OCI-M1 (cell line): Measurements from ENCODE around the gene DOCK3.
"Not testable (repeated sequence)": the region's sequence is repeated elsewhere in the genome, so short reads cannot be mapped to it uniquely, and the experiment has no call there.

Experiments
- DNase-seq: peaks from one replicate; lab custom pipeline; 2025; lab: John Stamatoyannopoulos, UW

DOCK3 gene

DNA sequence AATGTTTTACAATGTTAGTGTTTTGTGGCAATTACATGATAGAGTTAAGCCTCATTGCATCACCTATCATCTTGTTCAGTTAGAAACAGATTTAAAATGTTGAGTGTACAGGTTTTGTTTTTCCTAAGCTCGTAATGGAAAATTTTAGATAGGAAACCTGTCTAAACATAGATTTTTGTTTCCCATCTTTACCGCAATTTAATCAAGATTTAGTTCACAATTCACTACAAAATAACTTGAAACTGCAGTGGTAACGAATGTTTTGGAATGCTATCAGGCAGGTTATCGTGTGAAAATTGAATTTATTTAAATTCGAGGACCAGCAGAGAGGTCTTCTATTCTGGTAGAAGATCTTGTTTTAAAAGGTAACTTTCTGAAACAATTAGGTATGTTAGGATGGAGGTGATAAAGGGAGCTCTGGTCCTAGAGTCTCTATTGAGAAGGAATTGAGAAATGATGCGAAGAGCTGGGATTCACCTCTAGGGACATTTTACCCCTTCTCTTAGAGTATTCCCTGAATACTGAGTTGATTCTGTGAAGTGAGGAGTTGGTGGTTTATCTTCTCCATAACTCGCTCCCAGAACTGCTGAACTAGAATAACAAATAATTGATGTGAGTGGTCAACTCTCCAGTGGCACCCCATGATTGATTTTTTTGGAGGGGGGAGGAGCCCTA lies 1.4 kb downstream of the DOCK3 start:
- no peak for DNase-seq

DNA sequence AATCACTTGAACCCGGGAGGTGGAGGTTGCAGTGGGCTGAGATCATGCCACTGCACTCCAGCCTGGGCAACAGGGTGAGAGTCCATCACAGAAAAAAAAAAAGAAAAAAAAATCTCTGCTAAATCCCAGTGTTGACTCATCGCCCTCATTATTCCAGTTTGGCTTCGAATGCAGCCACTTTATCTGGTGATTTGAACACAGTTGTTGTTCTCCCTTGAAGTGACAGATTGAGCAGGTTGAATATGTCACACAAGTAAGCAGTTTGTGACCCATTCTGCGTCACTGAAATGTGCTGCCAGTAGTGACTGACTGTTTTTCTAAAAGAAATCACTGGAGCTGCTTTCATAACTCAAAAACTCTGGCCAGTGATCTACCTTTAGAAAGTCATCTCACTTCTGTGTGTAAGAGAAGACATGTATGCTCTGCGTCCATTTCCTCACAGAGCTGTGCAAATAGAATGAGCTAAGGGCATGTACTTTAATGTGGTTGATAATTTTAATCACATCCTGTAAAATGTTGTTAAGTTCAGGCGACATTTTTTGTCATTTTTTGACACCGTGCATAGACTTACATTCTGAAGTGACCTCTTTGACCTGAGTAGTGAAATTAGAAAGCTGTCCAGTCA lies 12.5 kb downstream of the DOCK3 start:
- DNase-seq, result no peak

DNA sequence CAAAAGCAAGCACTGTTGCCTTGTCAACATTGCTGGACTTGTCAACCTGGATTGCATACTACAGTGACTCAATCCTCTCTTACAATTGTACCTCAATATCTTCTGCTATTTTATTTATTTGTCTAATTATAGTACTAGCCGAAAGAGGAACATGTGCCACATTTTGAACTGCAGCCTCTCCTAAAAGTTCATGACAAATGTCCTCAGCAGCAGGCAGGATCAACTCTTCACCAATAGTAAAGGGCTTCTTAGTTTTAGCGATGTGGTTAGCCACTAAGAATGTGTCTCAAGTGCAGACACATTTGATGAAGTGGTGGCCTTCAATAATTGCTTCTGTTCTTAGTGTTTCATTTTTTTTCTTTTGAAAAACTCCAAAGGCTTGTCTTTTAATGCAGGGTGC lies 13.2 kb downstream of the DOCK3 start:
- no peak for DNase-seq

DNA sequence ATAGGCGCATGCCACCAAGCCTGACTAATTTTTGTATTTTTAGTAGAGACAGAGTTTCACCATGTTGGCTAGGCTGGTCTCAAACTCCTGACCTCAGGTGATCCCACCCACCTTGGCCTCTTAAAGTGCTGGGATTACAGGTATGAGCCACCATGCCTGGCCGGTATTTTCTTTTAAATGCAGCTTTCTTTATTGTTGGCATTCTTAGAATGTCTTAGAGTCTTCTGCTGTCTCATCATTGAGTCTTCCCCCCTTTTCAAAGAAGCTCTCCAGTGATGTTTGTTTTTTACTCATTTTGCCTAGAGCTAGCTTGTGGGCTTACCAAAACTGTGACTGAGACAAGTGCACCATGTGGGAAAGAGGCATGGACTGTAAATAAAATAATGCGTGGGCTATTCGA lies 13.9 kb downstream of the DOCK3 start:
- not testable (repeated sequence) for DNase-seq

DNA sequence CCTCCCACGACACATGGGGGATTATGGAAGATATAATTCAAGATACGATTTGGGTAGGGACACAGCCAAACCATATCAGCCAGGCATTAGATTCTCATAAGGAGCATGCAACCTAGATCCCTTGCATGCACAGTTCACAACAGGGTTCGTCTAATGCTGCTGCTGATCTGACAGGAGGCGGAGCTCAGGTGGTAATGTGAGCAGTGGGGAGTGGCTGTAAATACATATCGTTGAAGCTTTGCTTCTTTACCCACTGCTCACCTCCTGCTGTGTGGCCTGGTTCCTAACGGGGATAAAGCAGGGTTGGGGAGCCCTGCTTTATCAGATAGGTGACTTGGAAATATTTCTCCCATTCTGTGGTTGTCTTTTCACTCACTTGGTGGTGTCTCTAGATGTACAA lies 14.8 kb downstream of the DOCK3 start:
- no peak for DNase-seq

DNA sequence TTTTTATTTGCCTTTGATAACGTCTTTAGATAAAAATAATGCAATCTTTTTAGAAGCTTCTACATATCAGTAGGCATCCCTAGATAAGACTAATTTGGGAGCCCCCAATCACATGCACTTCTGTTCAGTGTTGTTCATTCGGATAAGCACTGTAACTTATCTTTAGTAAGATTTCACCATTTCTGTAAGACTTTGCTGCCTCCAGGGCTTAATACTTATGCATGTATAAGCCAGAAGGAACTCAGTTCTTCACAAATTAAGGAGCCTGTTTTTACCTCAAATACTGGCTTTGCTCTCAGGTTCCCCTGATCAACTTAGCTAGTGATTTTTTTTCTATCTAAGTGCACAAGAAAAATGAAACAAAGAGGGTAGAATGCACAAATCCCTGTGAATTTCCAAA lies 20.3 kb downstream of the DOCK3 start:
- DNase-seq, result no peak

DNA sequence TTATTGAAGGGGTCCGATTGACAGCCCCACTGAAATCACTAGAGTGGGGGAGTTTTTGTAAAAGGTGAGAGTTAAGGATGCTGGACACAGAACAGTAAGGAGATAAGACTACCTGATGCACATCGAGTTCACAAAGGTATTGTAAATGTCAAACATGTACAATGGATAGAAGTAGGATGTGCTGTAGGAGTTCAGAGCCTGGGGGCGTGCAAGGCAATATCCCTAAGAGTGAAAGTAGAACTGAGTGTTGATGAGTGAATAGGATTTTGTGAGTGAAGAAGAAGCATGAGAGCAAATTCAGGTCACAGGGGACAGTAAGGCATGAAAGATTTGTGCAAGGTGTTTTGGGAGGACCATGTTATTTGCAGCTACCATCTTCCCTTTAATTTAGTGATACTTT lies 21.5 kb downstream of the DOCK3 start:
- no peak for DNase-seq

DNA sequence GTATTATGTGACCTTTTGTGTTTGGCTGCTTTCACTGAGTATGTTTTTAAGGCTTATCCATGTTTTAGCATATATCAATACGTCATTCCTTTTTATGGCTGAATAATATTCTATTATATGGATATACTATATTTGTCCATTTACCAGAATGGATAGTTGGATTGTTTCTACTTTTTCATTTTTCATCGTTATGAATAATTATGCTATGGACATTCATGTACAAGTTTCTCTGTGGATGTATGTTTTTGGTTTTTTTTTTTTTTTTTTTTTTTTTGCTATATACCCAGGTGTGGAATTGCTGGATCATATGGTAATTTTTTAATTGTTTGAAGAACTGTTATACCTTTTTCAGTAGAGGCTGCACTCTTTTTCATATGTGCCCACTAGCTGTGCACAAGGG lies 23.5 kb downstream of the DOCK3 start:
- DNase-seq, result no peak

DNA sequence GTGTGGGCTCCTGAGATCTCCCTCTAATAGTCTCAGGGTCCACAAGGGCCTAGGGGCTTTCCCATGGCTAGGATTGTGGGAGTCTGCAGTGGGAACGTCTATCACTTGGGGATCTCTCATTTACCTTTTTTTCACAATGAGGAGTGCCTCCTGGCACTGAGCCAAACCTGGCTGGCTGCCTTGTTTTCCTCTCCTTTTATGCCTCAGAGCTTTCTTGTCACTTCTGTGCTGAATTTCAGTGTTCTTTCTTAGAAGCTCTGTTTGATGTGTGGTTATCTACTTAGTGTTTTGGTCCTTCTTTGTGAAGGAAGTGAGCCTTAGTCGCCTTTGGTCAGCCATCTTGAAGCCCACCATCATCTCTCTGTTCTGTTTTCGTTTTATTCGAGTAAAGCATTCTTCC lies 33.9 kb downstream of the DOCK3 start:
- no peak for DNase-seq

DNA sequence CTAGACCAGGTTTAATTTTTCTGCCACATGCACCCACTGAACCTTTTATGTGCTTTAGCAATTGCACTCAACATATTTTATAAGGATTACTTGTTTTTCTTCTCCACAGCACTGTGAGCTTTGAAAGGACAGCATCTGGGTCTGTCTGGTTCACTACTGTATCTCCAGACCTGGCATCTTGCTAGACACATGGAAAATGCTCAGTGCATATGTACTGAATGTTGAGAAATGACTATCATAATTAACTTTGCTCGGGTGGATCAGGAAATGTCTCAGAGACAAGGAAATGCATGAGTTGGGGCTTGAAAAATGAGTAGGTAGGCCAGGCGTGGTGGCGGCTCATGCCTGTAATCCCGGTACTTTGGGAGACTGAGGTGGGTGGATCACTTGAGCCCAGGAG lies 40.2 kb downstream of the DOCK3 start:
- no peak for DNase-seq

DNA sequence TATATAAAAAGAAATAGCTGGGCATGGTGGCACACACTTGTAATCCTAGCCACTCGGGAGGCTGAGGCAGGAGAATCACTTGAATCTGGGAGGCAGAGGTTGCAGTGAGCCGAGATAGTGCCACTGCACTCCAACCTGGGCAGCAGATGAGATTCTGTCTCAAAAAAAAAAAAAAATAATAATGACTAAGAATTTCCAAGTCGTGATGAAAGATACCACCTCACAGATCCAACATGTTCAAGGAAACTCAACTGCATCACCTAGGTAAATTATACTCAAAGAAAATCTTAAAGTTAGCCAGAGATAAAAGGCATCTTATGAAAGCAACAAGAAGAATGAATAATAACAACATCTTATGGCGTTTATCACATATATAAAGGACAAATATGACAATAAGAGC lies 50.1 kb downstream of the DOCK3 start:
- DNase-seq, result no peak

DNA sequence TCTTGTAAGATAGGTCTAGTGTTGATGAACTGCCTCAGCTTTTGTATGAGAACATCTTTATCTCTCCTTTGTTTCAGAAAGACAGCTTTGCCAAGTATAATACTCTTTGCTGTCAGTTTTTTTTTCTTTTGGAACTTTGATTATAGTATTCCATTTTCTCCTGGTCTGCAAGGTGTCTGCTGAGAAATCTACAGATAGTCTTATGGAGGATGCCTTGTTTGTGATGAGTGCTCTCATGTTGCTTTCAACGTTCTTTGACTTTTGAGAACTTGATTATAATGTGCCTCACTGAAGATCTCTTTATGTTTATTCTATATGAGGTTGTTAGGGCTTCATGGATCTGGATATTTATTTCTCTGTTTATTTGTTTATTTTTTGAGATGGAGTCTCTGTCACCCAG lies 60.3 kb downstream of the DOCK3 start:
- DNase-seq, result no peak

DNA sequence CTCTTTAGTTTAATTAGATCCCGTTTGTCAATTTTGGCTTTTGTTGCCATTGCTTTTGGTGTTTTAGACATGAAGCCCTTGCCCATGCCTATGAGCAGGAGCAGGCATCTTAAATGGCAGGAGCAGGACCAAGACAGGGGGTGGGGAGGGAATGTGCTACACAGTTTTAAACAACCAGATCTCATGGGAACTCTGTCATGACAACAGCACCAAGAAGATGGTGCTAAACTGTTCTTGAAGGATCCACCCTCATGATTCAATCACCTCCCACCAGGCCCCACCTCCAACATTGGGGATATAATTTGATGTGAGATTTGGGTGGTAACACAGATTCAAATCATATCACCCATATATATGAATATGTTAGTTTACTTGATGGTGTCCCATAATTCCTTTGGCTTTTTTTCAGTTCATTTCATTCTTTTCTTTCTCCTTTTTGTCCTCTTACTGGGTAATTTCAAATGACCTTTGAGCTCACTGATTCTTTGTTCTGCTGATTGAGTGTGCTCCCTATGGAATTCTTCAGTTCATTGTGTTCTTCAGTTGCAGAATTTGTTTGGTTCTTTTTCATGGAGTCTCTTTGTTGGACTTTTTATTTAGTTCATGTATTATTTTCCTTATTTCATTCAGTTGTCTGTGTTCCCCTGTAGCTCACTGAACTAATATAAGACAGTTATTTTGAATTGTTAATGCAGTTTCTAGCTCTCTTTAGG lies 62.6 kb downstream of the DOCK3 start:
- DNase-seq, result no peak

DNA sequence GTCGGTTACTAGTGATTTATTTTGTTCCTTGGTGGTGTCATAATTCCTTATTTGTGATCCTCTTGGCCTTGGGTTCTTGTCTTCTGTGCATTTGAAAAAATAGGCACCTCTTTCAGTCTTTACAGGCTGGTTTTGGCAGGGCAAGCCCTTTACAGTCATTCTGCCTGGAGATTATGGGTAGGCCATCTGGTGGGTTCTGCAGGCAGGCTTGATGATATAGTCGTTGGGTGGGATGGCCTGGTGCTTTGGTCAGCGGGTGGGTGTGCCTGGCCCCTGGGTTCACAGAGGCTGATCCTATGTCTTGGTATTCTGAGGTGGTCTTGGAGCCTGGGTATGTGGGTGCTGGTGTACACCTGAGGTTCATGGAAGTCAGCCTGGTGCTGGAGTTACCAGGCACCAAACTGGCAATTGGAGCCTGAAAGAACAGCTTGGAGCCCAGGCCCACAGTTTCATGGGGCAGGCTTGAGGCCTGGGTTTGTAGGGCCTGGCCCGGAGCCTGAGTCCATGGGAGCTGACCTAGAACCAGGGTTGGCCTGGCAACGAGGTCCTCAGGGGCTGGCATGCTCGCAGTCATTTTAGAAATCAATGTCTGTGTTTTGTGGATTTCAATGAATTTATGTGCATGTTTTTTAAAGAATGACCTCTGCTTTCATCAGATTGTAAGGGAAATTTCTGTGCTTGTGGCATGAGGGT lies 63.3 kb downstream of the DOCK3 start:
- DNase-seq, result no peak

DNA sequence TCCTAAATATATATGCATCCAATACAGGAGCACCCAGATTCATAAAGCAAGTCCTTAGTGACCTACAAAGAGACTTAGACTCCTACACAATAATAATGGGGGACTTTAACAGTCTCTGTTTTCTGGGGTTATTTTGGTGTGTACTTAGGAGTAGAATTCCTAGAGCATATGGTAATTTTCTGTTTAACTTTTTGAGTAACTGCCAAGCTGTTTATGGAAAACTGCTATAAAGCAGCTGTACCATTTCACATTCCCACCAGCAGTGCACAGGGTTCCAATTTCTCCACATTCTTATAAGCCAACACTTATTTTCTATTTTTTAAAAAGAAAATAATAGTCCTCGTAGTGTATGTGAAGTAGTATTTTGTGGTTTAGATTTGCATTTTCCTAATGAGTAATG lies 68.9 kb downstream of the DOCK3 start:
- no peak for DNase-seq

DNA sequence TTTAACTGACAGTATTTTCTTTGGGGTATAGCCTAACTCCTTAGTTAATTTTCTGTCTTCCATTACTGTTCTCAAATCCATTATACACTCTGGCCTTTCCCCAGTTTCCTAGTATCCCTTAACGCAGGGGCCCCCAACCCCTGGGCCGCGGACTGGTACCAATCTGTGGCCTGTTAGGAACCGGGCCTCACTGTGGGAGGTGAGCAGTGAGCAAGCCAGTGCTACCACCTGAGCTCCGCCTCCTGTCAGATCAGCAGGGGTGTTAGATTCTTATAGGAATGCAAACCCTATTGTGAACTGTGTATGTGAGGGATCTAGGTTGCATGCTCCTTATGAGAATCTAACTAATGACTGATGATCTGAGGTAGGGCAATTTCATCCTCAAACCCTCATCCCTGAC lies 75.1 kb downstream of the DOCK3 start:
- no peak for DNase-seq

DNA sequence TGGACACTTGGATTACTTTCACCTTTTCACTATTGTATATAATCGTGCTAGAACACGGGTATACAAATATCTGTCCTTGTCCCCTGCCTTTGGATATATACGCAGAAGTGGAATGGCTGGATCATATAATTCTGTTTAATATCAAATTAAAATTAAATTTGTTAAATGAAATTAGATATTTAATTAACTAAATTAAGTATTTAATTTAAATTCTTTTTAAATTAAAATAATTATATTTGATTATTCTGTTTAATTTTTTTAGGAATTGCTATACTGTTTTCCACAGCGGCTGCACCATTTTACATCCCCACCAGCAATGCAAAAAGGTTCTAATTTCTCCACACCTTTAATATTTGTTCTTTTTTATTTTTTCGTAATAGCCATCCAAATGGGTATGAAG lies 84.3 kb downstream of the DOCK3 start:
- DNase-seq, result no peak

DNA sequence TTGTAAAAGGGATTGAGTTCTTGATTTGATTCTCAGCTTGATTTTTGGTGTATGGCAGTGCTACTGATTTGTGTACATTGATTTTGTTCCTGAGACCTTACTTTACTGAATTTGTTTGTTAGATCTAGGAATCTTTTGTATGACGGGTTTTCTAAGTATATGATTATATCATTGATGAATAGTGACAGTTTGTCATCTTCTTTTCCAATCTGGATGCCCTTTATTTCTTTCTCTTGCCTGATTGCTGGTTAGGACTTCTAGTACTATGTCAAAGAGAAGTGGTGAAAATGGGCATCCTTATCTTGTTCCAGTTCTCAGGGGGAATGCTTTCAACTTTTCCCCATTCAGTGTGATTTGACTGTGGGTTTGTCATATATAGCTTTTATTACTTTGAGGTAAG lies 103.0 kb downstream of the DOCK3 start:
- DNase-seq, result no peak

DNA sequence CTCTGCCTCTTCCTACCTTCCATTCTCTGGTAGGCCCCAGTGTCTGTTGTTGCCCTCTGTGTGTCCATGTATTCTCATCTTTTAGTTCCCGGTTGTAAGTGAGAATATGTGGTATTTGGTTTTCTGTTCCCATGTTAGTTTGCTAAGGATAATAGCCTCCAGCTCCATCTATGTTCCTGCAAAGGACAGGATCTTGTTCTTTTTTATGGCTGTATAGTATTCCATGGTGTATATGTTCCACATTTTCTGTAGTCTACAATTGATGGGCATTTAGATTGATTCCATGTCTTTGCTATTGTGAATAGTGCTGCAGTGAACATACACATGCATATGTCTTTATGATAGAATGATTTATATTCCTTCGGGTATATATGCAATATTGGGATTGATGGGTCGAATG lies 107.0 kb downstream of the DOCK3 start:
- not testable (repeated sequence) for DNase-seq

DNA sequence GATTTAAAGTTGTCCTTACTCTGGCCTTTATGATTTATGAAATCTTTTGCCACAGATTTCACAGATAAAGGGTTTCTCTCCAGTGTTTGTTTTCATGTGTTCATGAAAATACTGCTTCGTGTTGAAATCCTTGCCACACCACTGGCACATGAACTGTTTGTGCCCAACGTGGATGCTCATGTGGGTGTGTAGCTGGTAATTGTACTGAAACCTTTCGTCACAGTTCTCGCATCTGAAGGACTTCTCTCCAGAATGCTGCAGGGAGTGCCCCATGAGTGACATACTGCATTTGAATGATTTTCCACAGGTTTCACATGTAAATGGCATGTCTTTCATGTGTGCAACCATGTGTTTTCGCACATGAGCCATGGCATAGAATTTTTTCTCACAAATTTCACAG lies 111.9 kb downstream of the DOCK3 start:
- DNase-seq, result no peak

DNA sequence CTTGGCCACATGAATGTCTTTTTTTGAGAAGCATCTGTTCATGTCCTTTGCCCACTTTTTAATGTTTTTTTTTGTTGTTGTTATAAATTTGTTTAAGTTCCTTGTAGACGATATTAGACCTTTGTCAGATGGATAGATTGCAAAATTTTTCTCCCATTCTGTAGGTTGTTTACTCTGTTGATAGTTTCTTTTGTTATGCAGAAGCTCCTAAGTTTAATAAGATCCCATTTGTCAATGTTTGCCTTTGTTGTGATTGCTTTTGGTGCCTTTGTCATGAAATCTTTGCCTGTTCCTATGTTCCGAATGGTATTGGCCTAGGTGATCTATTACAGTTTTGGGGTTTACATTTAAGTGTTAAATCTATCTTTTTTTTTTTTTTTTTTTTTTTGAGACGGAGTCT lies 116.2 kb downstream of the DOCK3 start:
- not testable (repeated sequence) for DNase-seq

DNA sequence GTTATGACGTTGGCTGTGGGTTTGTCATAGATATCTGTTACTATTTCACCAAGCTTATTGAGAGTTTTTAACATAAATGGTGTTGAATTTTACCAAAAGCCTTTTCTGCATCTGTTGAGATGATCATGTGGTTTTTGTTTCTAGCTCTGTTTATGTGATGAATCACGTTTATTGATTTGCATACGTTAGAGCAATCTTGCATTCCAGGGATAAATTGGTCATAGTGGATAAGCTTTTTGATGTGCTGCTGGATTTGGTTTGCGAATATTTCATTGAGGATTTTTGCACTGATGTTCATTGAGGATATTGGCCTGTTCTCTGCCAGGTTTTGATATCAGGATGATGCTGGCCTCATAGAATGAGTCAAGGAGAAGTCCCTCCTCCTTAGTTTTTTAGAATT lies 117.8 kb downstream of the DOCK3 start:
- no peak for DNase-seq

DNA sequence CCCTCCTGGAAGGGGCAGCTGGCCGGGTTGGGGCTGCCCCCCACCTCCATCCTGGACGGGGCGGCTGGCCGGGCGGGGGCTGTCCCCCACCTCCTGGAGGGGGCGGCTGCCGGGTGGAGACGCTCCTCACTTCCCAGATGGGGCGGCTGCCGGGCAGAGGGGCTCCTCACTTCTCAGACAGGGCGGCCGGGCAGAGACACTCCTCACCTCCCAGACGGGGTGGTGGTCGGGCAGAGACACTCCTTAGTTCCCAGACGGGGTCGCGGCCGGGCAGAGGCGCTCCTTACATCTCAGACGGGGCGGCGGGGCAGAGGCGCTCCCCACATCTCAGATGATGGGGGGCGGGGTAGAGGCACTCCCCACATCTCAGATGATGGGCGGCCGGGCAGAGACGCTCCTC lies 129.1 kb downstream of the DOCK3 start:
- DNase-seq, result not testable (repeated sequence)
